GM19328 (cell line): ENCODE data around the gene UBE2B.
"Not testable (repeated sequence)": the region's sequence is repeated elsewhere in the genome, so short reads cannot be mapped to it uniquely, and the experiment has no call there.

Experiments
- ATAC-seq: cut with Tn5 transposase; IDR thresholded peaks from one replicate; pipeline ENCODE4 v1.9.1; 2021; ENCODE audit warnings: mild to moderate bottlenecking, moderate library complexity; ENCODE audit not compliant: unreplicated experiment

UBE2B gene

DNA sequence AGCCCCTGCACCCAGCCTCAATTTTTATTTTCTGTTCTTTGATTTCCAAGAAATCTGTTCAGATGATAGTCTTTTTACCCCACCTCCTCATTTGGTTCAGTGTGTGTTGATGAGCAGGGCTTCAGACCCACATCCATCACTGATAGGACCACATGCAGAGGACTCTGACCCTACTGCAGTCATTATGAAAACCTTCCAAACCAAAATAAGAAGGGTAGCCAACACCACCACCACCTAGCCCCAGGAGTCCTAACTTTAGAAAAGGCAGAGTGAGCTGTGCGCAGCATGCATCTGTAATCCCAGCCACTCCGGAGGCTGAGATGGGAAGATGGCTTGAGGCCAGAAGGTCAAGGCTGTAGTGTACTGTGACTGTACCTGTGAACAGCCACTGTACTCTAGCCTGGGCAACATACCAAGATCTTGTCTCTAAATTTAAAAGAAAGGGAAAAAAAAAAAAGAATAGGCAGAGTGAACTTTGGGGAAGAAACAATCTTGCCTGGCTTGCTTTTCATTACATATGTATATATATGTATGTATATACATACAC lies 27.3 kb downstream of the UBE2B start:
- no peak for ATAC-seq

DNA sequence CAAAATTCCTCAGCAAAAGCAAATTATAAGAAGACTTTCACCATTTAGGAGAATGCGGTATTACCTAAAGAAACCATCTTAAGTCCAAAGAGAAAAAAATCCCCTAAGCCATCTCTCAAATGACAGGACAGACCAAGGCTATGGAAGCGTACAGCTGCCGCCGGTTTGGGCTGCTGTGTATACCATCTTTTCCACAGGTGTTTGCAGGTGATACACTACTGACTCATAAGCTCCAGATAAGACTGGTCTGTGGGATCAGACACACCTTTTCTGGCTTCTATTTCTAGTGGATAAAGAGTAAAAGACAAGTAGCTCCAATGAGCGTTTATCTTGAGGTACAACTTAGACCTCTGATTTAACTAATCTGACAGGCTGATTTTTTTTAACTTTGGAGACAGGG lies 32.6 kb downstream of the UBE2B start:
- no peak for ATAC-seq

DNA sequence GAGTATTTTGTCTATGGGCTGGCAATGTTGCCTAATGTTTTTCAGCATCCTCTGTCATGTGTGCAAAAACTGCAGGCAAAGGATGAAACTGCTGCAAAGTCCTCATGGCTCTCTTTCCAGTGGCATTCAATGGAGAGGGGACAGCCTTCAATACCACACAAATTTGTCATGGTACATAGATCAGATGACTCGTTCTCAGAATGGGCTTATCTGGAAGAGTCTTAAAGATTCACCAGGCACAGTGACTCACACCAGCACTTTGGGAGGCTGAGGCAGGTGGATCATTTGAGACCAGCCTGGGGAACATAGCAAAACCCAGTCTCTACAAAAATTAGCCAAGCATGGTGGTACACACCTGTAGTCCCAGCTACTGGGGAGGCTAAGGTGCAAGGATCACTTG lies 35.0 kb downstream of the UBE2B start:
- ATAC-seq, result no peak

DNA sequence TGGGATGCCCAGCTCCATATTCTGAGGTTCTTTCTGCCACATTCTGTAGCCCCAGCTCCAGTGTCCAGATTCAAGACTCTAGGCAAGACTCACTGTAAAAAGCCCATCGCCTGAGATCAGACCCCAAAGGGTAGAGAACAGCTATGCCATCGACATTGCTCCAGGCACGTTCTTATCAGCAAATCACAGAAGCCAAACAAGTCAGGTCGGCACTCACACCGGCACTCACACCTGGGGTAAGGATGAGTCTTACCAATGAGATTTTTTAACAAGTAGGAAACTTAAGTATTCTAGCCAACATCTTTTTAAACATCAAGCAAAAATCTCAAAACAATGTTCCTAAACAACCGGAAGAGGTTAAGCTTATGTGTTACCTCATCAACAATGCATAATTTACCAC lies 38.0 kb downstream of the UBE2B start:
- ATAC-seq, result no peak

DNA sequence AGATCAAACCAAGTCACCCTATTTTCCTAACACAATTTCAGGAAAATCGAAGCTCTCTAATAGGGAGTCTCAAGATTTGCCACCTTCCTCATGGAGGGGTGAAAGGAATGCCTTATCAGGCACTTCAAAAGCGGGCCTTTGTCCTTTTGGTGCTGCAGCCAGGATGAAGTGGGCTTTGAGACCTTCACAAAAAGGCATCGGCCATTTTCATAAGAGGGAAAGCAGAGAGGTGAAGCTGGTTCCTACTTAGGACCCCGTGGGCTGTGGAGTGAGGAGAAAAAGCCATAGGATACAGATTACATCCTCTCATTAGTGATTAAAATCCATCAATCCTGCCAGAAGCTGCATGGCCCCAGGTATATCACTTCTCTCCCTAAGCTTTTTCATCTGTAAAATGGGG lies 39.5 kb downstream of the UBE2B start:
- ATAC-seq, result no peak

DNA sequence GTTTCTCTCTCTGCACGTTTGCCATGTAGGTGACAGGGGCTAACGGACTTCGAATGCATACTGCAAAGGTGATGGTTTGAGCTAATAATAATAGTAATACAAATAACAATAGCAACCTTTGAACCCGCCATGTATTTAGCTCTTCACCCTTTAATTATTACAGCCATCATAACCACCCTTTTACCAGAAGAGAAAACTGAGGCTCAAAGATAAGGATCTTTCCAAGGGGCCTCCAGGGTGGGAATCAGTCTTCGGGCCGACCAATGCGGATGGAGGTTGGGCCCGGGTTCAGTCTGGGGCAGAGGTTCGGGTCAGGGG lies 39.8 kb downstream of the UBE2B start:
- no peak for ATAC-seq

DNA sequence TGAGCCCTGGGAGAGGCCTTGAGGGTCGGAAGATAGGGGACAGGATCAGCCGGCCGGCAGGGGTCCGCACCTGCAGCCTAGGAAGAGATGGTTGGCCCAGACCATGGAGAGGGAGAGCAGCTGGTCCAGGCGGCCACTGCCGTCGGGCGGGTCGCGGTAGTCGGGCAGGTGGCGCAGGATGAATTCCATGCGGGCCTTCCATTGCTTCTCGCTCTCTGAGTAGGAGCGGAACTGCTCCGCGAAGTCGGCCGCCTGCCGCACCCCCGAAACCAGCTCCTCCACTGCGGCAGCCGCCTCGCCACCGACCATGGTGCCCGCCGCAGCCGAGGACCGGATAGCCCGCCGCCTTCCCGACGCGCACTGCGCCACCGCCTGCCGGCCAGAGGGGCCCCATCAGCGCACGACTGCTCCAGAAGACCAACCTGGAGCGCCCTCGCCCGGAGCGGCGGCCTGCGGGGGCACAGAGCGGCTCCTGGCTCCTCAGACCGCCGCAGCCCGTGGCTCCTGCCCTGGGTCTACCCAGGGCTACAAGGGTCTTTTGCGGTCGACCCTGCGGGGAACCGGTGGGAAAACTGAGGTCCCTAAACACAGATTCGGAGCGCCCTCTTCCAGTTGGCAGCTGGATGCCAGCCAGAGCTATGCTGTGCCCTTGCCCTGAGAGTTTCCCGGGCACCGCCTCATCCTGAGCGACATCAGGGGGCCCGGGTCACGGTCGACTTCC lies 40.3 kb downstream of the UBE2B start, which contains the start of gene CDKN2AIPNL:
TSS of gene CDKN2AIPNL (minus strand) at position 336 of the 721 bp plus-strand sequence. CDS start at position 309, 27 bp downstream.
- ATAC-seq, result peak; percentile 96

DNA sequence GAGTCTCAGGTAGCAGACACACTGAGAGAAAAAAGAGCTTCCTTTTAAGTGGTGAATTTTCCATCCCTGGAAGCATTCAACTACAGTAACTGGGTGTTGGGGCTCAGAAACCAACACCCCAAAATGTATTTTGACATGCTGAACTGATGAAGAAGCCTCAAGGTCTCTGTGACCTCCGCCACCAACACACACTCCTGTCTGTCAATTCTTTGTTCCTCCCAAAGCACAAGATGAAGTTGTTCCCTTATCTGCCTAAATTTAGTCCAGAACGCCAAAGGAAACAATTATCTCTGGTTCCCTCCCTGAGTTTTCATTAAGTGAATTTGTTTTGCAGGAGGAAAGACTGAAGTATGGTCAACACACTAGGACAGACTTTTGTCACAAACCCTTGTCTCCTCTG lies 41.7 kb downstream of the UBE2B start:
- no peak for ATAC-seq

DNA sequence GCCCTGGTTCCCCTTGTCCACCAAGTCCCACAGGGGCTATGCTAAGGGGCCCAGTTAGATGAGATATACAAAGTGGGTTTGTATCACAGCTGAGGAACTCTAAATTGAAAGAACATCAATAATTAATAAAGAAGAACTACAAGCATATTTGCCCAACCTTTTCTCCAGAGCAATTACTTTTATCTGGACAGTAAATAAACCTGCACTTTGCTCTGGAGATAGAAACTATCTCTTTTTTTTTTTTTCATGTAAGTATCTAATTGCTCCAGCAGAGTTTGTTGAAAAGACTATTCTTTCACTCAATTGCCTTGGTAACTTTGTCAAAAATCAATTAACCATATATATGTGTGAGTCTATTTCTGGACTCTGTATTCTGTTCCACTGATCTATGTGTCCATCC lies 46.3 kb downstream of the UBE2B start:
- no peak for ATAC-seq

DNA sequence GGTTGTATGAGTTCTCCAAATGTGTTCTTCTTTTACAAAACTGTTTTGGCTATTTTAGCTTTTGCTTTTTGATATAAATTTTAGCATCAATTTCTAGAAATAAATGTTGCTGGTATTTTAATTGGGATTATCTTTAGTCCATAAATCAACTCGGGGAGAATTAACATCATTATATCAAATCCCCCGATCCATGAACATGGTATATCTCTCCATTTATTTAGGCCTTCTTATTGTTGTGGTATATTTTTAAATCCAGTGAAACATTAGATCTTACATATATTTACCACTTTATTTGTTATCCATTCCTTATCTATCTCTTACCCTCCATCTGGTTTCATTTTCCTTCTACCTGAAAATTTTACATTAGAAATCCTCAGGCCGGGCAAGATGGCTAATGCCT lies 47.6 kb downstream of the UBE2B start:
- no peak for ATAC-seq

DNA sequence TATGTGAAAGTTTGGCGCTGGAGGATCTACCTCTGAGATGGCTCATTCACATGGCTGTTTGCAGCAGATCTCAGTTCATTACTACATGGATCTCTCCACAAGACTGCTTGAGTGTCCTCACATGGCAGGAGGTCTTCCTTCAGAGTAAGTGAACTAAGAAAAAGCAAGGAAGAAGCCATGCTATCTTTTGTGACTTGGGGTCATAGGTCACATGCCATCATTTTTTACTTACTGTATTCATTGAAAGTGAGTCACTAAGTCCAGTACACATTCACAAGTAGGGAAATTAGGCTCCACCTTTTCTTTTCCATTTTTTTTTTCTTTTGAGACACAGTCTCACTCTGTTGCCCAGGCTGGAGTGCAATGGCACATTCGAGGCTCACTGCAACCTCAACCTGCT lies 49.0 kb downstream of the UBE2B start:
- ATAC-seq, result no peak

DNA sequence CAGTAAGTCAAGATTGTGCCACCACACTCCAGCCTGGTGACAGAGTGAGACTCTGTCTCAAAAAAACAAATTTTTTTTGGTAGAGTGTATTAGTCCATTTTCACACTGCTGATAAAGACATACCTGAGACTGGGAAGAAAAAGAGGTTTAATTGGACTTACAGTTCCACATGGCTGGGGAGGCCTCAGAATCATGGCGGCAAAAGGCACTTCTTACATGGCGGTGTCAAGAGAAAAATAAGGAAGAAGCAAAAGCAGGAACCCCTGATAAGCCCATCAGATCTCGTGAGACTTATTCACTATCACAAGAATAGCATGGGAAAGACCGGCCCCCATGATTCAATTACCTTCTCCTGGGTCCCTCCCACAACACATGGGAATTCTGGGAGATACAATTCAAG lies 49.7 kb downstream of the UBE2B start:
- not testable (repeated sequence) for ATAC-seq

DNA sequence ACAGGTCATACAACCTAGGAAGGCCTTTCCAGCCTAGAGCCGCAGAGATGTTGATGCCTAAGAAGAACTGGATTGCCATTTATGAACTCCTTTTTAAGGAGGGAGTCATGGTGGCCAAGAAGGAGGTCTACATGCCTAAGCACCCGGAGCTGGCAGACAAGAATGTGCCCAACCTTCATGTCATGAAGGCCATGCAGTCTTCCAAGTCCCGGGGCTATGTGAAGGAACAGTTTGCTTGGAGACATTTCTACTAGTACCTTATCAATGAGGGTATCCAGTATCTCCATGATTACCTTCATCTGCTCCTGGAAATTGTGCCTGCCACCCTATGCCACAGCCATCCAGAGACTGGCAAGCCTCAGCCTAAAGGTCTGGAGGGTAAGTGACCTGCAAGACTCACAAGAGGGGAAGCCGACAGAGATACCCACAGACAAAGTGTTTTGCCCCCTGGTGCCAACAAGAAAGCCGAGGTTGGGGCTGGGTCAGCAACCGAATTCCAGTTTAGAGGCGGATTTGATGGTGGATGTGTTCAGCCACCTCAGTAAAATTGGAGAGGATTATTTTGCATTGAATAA lies 51.5 kb downstream of the UBE2B start:
- no peak for ATAC-seq

DNA sequence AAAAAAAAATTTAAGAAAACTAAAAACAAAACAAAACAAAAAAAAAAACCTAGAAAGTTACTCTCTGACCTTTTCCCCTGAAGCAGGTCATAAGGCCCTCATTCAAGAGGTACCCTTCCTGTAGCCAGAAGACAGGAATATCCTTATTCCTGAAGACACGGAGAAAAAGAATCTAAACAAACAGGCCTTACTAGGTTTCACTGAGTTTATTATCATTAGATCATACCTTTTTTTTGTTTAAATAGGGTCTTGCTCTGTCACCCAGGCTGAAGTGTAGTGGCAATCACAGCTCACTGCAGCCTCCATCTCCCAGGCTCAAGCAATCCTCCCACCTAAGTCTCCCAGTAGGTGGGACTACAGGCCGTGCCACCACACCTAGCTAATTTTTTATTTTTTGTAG lies 52.0 kb downstream of the UBE2B start:
- ATAC-seq, result no peak

DNA sequence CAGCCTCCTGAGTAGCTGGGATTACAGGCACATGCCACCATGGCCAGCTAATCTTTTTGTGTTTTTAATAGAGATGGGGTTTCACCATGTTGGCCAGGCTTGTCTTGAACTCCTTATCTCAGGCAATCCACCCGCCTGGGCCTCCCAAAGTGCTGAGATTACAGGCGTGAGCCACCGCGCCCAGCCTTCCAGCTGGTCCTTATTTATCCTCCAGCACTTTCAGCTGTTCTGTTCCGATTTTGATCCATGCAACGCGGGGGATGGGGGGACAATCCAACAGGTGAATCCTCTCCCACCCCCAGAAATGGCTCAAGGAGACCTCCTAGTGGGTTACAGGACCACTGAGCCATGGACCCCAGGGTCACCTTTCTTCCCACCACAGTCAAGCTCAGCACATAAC lies 55.0 kb downstream of the UBE2B start:
- ATAC-seq, result no peak

DNA sequence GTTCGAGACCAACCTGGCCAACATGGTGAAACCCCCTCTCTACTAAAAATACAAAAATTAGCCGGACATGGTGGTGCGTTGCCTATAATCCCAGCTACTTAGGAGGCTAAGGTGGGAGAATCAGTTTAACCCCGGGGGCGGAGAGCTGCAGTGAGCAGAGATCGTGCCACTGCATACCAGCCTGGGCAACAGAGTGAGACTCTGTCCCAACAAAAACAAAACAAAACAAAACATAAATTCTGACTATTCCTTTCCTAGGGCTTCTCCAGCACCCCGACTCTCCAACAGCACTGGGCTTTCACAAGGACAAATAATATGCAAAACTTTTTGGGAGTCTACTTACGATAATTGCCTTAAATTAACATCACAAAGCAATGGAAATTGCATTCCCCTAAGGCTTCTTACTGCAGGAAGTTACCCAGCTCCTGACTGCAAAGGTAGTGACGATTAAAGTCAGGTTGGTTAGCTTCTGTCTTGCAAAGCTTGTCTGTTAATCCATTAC lies 56.2 kb downstream of the UBE2B start:
- no peak for ATAC-seq

DNA sequence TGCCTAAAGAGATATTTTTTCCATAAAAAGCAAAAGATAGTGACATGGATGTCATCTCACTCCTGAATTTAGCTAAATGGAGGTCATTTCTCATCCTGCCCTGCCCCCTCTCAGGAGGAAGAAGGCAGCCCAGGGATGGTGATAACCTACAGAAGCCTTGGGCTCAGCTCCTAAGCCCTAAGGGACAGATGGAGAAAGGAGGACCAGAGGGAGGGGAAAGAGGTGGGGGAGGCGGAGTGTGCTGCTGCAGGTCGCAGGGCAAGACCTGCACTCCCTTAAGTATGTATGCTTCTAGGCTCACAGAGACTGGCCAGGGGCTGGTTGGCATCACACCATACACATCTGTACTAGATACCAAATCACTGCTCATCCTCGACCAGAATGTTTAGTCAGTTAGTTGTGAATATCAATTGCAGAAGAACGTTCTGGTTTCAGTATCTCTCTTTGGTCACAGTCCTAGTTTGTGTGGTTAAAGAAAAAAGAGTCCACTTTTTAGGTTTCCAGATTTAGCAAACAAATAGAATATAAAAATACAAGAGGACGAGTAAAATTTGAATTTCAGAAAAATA lies 58.7 kb downstream of the UBE2B start:
- no peak for ATAC-seq

DNA sequence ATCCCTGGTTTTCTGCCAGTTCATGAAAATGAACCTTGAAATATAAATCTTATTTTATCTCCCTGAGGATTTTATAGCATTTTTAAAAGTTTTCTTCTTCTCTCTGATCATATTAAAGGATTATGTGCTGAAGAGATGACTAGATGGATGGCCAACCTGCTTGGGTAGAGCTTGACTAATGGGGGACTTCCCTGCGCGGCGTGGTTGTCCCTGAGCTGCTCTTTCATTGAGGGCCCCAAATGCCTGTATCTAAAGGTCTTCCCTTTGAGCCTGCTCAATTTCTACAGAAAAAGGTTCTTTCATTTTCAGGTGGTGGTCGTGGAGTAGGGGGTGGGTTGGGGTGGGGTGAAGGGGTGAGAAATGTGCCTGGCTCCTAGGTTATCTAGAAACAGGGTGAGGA lies 60.8 kb downstream of the UBE2B start:
- no peak for ATAC-seq

DNA sequence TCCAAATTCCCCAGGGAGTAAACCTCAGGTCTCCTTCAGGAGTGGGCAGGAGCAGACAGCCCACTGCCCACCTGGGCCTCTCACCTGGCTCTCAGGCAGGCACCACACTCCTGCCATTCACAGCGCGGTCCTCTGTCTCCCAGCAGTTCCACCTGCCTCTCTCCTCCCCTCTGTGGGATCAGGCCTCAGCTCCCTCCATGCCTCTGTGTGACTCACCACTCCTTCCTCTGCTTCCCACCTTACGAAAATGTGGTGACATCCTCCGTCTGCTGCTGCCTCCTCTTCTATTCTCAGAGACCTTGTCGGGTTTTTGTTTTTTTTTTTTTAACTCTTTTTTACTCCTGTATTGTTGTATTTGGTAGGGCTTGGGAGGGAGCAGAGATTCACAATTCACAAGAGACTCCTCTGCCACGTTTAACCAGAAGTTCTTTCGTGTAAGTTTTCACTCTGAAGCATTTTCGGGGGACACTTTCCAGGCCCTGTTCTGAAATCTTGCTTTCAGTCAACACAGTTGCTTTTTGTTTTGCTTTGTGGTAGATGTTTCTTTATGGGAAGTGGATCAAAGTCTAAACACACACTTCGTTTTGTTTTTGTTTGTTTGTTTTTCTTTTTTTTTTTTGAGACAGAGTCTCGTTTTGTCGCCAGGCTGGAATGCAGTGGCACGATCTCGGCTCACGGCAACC lies 61.4 kb downstream of the UBE2B start:
- no peak for ATAC-seq

DNA sequence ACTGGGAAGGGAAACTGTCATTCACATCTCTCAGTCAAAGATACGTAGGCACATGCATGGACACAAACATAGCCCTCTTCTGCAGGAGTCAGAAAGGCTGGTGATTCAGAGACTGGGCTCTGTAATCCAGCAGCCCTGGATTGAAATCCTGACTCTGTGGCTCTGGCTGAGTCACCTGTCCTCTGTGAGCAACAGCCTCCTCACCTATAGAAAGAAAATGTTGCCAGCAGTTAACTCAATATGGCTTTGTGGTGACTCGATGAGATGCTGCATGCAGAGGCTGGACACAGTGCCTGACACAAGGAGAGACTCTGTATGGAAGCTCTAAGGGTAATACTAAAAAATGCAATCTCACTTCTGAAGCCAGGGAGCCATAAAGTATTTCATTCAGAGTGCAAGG lies 64.2 kb downstream of the UBE2B start:
- ATAC-seq, result no peak

DNA sequence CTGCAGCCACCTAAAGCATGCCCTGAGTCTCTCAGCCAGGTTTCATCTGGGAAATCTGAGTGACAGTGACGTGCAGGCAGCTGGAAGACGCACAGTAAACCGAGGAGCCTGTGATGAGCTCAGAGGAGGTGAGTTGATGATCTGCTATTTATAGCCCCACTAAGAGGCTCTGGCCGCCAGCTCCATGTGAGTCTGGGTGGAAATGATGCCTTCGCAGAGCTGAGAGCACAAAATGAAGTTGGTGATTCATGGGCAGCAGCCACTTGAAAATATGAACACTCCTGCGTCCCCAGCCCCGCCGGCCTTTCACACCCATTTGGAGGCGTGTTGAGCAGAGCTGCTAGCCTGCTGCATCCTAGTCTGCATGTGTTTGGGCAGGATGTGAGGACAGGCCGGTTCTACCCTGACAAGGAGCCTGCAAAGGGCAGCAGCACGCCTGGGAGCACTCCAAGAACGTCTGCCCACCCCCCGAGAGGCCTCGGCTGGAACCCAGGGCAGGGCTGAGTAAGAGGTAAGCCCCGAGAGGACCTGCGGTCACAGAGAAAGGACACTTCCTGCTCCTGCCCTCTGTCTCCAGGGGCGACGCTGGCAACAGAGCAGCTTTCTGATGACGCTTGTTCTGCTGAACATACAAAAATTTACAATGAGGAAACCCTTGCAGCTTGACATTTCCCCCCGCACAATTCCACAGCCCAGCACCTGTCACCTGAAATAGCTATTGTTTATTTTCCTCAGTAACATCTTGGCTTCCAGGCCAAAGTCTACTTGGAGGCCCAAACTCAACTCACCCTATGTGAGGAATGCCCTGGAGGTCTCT lies 65.4 kb downstream of the UBE2B start:
- ATAC-seq, result peak; percentile 59
